ENCODE measurements around the gene ANKRD9. TPM values are rescaled to one million over a fixed set of nuclear protein-coding genes. Genes with fewer than 3 reads are reported as not detected.

Gene ANKRD9
- total and polyA plus RNA-seq, 2 of the 13 experiments (the other 11 are each of a cell fraction or from before 2014, with no cell fraction given), result 10.0 to 15.0 TPM

DNA sequence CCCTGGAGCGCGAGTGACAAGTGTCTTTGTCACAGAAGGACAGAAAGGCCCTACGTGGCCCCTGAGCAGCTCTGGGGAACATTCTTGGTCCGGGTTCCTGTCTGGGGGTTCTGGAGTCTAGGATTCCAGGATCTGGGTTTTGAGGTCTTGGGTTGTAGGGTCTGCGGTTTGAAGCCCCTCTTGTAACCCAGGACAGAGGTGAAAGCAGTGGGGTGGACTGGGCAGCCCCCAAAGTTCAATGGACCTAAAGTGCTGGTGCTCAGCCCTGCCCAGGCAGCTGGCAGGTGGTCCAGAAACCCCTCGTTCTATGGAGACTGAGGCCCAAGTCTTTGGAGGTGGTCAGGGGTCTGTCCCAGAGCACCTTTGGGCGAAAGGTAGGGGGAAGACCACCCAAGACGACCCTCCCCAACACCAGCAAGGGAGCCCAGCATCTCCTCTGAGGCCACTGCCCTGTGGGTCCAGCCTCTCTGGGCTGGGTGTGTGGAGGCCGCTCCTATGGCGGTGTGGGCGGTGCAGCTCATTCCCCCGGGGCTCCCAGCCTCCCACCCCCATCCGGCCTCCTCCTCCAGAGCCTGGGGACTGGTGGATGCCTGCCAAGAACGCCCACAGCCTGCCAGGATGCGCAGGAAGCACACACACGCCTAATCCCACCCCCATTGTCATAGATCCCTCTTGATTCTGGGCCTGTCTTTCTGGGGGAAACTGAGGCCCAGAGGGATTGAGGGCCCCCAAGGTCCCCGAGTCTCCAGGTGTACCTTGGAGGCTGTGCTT is 30.2 kb upstream of the ANKRD9 start (continued):
- TF ChIP-seq, protein P1, sequence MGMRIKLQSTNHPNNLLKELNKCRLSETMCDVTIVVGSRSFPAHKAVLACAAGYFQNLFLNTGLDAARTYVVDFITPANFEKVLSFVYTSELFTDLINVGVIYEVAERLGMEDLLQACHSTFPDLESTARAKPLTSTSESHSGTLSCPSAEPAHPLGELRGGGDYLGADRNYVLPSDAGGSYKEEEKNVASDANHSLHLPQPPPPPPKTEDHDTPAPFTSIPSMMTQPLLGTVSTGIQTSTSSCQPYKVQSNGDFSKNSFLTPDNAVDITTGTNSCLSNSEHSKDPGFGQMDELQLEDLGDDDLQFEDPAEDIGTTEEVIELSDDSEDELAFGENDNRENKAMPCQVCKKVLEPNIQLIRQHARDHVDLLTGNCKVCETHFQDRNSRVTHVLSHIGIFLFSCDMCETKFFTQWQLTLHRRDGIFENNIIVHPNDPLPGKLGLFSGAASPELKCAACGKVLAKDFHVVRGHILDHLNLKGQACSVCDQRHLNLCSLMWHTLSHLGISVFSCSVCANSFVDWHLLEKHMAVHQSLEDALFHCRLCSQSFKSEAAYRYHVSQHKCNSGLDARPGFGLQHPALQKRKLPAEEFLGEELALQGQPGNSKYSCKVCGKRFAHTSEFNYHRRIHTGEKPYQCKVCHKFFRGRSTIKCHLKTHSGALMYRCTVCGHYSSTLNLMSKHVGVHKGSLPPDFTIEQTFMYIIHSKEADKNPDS (CRISPR knock-in tag; IDR thresholded peaks at IDR 0.05), result no peak; the same call in 1 of the 2 replicates
- no peak for TF ChIP-seq ZNF563 (CRISPR knock-in tag; IDR thresholded peaks at IDR 0.05)
- TF ChIP-seq MIER3 (CRISPR knock-in tag; IDR thresholded peaks at IDR 0.05; ENCODE audit: borderline replicate concordance), result no peak
- TF ChIP-seq, protein P2, sequence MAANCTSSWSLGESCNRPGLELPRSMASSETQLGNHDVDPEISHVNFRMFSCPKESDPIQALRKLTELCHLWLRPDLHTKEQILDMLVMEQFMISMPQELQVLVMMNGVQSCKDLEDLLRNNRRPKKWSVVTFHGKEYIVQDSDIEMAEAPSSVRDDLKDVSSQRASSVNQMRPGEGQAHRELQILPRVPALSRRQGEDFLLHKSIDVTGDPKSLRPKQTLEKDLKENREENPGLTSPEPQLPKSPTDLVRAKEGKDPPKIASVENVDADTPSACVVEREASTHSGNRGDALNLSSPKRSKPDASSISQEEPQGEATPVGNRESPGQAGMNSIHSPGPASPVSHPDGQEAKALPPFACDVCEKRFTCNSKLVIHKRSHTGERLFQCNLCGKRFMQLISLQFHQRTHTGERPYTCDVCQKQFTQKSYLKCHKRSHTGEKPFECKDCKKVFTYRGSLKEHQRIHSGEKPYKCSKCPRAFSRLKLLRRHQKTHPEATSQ (CRISPR knock-in tag; IDR thresholded peaks at IDR 0.05; ENCODE audit: borderline replicate concordance), result no peak
- TF ChIP-seq, protein P3, sequence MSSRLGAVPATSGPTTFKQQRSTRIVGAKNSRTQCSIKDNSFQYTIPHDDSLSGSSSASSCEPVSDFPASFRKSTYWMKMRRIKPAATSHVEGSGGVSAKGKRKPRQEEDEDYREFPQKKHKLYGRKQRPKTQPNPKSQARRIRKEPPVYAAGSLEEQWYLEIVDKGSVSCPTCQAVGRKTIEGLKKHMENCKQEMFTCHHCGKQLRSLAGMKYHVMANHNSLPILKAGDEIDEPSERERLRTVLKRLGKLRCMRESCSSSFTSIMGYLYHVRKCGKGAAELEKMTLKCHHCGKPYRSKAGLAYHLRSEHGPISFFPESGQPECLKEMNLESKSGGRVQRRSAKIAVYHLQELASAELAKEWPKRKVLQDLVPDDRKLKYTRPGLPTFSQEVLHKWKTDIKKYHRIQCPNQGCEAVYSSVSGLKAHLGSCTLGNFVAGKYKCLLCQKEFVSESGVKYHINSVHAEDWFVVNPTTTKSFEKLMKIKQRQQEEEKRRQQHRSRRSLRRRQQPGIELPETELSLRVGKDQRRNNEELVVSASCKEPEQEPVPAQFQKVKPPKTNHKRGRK (CRISPR knock-in tag; IDR thresholded peaks at IDR 0.05), result no peak
- no peak for TF ChIP-seq ZNF232 (CRISPR knock-in tag; IDR thresholded peaks at IDR 0.05; ENCODE audit: borderline replicate concordance)
- no peak for TF ChIP-seq NCOR1 (IDR thresholded peaks at IDR 0.05; ENCODE audit: borderline replicate concordance, low read length)
- TF ChIP-seq, protein P4, sequence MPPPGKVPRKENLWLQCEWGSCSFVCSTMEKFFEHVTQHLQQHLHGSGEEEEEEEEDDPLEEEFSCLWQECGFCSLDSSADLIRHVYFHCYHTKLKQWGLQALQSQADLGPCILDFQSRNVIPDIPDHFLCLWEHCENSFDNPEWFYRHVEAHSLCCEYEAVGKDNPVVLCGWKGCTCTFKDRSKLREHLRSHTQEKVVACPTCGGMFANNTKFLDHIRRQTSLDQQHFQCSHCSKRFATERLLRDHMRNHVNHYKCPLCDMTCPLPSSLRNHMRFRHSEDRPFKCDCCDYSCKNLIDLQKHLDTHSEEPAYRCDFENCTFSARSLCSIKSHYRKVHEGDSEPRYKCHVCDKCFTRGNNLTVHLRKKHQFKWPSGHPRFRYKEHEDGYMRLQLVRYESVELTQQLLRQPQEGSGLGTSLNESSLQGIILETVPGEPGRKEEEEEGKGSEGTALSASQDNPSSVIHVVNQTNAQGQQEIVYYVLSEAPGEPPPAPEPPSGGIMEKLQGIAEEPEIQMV (CRISPR knock-in tag; IDR thresholded peaks at IDR 0.05; ENCODE audit: low read depth), result no peak
- TF ChIP-seq ZNF12 (CRISPR knock-in tag; IDR thresholded peaks at IDR 0.05), result no peak
- TF ChIP-seq PLRG1 (conservative IDR thresholded peaks at IDR 0.05), result no peak
- no peak for TF ChIP-seq ADNP (CRISPR knock-in tag; IDR thresholded peaks at IDR 0.05)
- no peak for TF ChIP-seq ARNT (IDR thresholded peaks at IDR 0.05)
- TF ChIP-seq CREB1 (IDR thresholded peaks at IDR 0.05), result no peak
- no peak; the same call in 1 of the 2 replicates for TF ChIP-seq CREB1 (CRISPR knock-in tag; IDR thresholded peaks at IDR 0.05)
- no peak for TF ChIP-seq KDM6A (CRISPR knock-in tag; IDR thresholded peaks at IDR 0.05; ENCODE audit: low read depth)
- no peak for TF ChIP-seq ZNF670 (CRISPR knock-in tag; IDR thresholded peaks at IDR 0.05; ENCODE audit: borderline replicate concordance)
- TF ChIP-seq ZNF746 (CRISPR knock-in tag; IDR thresholded peaks at IDR 0.05), result no peak
- no peak for TF ChIP-seq FOXA1 (IDR thresholded peaks at IDR 0.05)
- no peak for TF ChIP-seq FOXA1 (CRISPR knock-in tag; IDR thresholded peaks at IDR 0.05)
- no peak for TF ChIP-seq MEF2D (CRISPR knock-in tag; IDR thresholded peaks at IDR 0.05)
- no peak for TF ChIP-seq SIX1 (CRISPR knock-in tag; IDR thresholded peaks at IDR 0.05; ENCODE audit: borderline replicate concordance)
- TF ChIP-seq, protein P5, sequence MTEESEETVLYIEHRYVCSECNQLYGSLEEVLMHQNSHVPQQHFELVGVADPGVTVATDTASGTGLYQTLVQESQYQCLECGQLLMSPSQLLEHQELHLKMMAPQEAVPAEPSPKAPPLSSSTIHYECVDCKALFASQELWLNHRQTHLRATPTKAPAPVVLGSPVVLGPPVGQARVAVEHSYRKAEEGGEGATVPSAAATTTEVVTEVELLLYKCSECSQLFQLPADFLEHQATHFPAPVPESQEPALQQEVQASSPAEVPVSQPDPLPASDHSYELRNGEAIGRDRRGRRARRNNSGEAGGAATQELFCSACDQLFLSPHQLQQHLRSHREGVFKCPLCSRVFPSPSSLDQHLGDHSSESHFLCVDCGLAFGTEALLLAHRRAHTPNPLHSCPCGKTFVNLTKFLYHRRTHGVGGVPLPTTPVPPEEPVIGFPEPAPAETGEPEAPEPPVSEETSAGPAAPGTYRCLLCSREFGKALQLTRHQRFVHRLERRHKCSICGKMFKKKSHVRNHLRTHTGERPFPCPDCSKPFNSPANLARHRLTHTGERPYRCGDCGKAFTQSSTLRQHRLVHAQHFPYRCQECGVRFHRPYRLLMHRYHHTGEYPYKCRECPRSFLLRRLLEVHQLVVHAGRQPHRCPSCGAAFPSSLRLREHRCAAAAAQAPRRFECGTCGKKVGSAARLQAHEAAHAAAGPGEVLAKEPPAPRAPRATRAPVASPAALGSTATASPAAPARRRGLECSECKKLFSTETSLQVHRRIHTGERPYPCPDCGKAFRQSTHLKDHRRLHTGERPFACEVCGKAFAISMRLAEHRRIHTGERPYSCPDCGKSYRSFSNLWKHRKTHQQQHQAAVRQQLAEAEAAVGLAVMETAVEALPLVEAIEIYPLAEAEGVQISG (CRISPR knock-in tag; IDR thresholded peaks at IDR 0.05), result peak; percentile 22; the same call in 1 of the 2 replicates
- no peak for TF ChIP-seq MAFF (IDR thresholded peaks at IDR 0.05; ENCODE audit: low read depth, low read length)
